ENCODE results near the gene PPP1R15A. TPM values are rescaled to one million over a fixed set of nuclear protein-coding genes. Genes with fewer than 3 reads are reported as not detected.

PPP1R15A gene
- total and polyA plus RNA-seq, 2 experiments from 2014 or later: 14.0 to 15.8 TPM

GRCh38 chr19:48856921-48857320 lies 15.3 kb upstream of the PPP1R15A start (continued):
- no peak for TF ChIP-seq ZNF462 (CRISPR knock-in tag; IDR thresholded peaks at IDR 0.05)

- H3K9me2 ChIP-seq (ENCODE audit: insufficient read depth): no peaks in the 10 kb centered on the region
- H3K4me2 ChIP-seq: peak overlapping the region; percentile 58
- no peak for TF ChIP-seq ZNF331 (CRISPR knock-in tag; IDR thresholded peaks at IDR 0.05; ENCODE audit: low read depth)
- TF ChIP-seq EZH2phosphoT487 (IDR thresholded peaks at IDR 0.05; ENCODE audit: unreplicated experiment): no peak
- TF ChIP-seq ZNF462 (CRISPR knock-in tag; IDR thresholded peaks at IDR 0.05): no peak
- TF ChIP-seq POLR2AphosphoS5 (IDR thresholded peaks at IDR 0.05; ENCODE audit: low read depth): peak; percentile 20; the same call in 1 of the 2 replicates
- TF ChIP-seq, protein P1, sequence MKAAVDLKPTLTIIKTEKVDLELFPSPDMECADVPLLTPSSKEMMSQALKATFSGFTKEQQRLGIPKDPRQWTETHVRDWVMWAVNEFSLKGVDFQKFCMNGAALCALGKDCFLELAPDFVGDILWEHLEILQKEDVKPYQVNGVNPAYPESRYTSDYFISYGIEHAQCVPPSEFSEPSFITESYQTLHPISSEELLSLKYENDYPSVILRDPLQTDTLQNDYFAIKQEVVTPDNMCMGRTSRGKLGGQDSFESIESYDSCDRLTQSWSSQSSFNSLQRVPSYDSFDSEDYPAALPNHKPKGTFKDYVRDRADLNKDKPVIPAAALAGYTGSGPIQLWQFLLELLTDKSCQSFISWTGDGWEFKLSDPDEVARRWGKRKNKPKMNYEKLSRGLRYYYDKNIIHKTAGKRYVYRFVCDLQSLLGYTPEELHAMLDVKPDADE (IDR thresholded peaks at IDR 0.05): no peak
- DNase-seq (ENCODE audit: low spot score): peak; percentile 87
- Mint-ChIP-seq H3K27ac (0 out of 2 replicates have a peak overlapping the region, but pooled peaks have one; percentile 58), H3K4me1 (peaks cover 8% of the 10 kb centered on the region), H3K36me3 (ENCODE audit: low read depth) (peaks cover 15% of the 10 kb centered on the region), H3K27me3 (ENCODE audit: insufficient read depth, low read depth, poor library complexity) (peaks cover 15% of the 10 kb centered on the region), H3K4me3 (no peak overlapping the region; the same call in 2 of the 3 replicates), H3K9me3 (no peaks in the 10 kb centered on the region)
- peak overlapping the region; percentile 5; the same call in 1 of the 2 replicates for H3K27ac ChIP-seq (ENCODE audit: low read depth)
- H3K36me3 ChIP-seq (ENCODE audit: insufficient read depth): no peaks in the 10 kb centered on the region; the same call in 1 of the 2 replicates
- peak overlapping the region; percentile 37 for H3K4me3 ChIP-seq
- H2AFZ ChIP-seq: peak overlapping the region; percentile 72; the same call in 1 of the 2 replicates
- no peaks in the 10 kb centered on the region for H3K79me2 ChIP-seq (replicated peaks; ENCODE audit: insufficient read depth)
- H3F3A ChIP-seq (replicated peaks; ENCODE audit: low read depth): no peaks in the 10 kb centered on the region
- H3K4me1 ChIP-seq (ENCODE audit: insufficient read depth): peaks cover 8% of the 10 kb centered on the region; the same call in 1 of the 2 replicates
- no peaks in the 10 kb centered on the region for H4K20me1 ChIP-seq (replicated peaks; ENCODE audit: insufficient read depth)
- ATAC-seq: peak; percentile 82
- H3K27me3 ChIP-seq (ENCODE audit: insufficient read depth): no peaks in the 10 kb centered on the region
These were observed 13.1 kb upstream of the PPP1R15A start for GRCh38 chr19:48858984-48859710.
